D341Med (cell line): ENCODE results near the gene DCC.
"Not testable (repeated sequence)": the region's sequence is repeated elsewhere in the genome, so short reads cannot be mapped to it uniquely, and the experiment has no call there.

Experiments used
- DNase-seq: peaks from one replicate; pipeline ENCODE4 v3.0.0; 2012; ENCODE audit warnings: low spot score

DCC gene

DNA sequence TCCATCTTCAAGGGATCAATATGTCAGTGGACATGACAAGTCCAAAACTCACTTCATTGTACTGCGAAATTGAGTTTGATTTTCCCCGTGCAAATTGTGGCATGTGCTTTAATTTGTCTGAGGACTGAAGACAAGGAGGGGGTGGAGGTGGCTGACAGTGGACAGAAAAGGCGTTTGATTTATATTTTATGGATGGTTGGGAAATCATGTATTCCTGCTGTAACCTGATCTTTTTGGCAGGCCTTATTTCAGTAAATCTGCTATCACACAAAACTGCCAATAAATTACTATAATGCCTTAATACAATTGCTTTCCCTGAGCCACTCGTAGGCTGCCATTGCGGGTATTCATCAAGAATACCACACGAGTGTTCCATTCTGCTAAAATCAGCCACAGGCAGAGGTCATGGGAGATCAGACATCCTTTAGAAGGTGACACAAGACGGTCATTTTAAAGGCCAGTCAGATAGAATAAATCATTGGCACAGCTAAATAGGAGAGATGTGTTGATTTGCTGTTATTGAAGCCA, 1164.0 kb downstream of the DCC start:
- DNase-seq, result no peak

GRCh38 chr18:53508529-53508928, 1168.5 kb downstream of the DCC start:
- DNase-seq, result no peak

DNA sequence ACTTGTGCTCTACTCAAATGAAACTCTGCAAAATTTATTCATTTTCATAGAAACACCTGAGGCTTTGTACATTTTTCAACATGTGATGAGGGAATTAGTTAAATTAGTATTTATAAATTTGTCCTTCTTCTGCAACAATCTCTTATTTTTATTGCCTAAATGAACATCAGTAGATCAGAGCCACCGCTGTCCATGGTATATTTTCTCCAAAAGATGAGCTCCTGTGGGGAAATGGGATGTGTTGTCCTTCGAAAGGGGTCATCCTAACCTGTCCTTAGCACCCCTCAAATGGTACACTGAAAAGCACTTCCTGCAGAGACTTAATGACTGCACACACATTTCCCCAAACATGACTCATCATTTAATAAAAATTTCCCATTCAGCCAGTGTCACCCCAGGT, 1169.9 kb downstream of the DCC start:
- no peak for DNase-seq

DNA sequence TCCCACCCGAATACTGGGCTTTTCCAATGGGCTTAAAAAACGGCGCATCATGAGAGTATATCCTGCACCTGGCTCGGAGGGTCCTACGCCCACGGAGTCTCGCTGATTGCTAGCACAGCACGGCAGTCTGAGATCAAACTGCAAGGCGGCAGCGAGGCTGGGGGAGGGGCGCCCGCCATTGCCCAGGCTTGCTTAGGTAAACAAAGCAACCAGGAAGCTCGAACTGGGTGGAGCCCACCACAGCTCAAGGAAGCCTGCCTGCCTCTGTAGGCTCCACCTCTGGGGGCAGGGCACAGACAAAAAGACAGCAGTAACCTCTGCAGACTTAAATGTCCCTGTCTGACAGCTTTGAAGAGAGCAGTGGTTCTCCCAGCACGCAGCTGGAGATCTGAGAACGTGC, 1171.7 kb downstream of the DCC start:
- DNase-seq, result not testable (repeated sequence)

GRCh38 chr18:53521068-53521467, 1181.1 kb downstream of the DCC start:
- DNase-seq, result no peak

DNA sequence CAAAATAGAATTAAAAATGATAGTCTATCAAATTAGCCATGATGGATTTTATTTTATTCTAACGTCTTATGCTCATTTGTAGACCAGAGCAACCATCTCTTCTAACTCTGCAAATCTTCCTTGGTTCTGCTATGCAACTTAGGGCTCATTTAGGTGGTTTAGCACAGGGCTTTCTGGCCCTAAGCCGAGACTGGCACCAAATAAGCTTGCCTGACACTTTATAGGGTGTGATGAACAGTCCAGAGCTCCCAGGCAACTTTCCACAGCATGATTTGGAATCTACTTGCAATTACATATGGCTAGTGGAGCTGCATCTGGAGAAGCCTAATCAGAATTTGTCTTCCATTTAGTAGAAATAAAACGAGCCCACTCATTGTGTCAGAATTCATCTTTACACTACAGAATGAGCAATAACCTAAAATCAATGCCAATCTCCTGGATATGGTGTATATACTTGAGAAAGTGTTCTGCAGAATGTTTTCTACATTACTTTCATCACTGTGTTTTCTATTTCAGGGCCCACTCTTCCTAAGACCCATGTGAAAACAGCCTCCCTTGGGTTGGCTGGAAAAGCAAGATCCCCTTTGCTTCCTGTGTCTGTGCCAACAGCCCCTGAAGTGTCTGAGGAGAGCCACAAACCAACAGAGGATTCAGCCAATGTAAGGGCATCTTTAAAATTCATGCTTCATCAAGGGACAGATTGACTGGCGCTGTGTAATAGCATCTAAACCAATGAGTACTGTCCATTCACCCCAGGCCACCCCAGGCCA, 1186.3 kb downstream of the DCC start:
- no peak for DNase-seq

DNA sequence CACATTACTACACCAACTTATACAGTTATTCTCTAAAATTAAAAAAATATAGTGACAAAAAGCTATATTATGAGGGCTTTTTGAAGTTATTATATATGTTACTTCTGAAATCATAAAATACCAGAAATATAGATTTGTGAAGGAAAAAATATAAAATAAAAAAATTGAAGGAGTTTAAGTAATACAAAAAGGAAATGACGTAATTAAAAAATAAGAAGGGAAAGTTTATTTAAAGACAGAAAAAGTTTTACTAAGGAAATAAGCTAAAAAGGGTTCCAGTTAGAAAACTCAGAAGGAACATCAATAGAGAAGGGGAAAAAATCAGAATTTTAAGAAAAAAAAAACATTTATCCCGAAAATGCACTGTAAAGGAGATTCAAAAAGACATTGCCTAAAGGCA, 1187.4 kb downstream of the DCC start:
- no peak for DNase-seq

DNA sequence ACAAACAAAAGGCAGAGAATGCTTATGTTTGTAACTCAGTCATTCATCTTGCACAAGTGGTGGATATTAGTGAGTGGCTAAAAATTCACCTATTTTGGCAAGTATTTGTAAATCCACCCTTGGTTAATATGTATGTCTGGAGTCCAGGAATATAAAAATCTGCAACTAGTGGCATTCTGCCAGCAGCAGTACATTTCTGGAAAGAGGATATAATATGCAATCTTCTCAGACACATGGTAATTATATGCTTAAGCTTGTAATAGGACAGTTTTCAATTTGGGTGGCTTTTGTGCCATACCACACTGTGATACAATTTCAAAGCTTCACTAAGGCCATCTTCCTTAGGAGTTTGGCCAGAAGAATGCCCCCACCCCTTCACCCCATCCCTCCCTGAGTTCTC, 1191.2 kb downstream of the DCC start:
- DNase-seq, result no peak

DNA sequence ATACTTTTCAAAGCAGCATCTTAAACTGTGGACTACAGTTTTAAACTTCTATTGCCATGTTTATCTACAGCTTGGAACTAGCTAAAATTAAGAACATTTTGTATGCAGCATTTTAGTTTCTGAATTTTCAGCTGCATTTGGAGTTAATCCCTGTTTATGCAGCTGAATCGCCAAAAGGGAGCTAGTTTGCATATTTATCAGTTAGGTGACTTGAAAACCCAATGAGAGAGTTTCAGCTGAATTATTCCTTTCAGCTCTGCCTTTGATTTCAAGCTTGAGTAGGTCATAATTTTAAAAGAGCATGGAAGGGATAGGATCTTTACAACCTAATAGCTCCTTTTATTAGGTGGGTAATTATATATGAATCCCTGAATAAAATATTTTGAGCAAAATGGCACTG, 1191.9 kb downstream of the DCC start:
- no peak for DNase-seq

DNA sequence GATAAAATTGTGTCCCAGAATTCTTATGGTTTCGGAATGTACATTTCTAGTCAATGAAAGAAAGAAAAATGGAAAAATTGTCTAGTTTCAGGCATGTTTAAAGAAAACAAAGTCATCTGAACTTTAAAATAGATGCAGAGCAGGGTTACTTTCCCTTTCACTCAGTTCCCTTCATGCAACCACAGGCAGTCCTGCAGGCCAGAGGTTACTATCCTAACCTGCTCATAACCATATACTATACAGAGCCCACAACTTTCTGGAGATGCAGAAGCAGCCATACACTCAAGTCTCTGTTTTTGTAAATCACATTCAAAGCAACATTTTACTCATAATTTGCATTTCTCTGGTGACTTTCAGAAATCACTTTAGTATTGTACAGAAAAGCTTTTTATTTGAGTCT, 1194.2 kb downstream of the DCC start:
- no peak for DNase-seq

GRCh38 chr18:53534695-53535094, 1194.7 kb downstream of the DCC start:
- DNase-seq, result no peak

- DNase-seq, result no peak
These were observed 1196.9 kb downstream of the DCC start for GRCh38 chr18:53536908-53537307.

GRCh38 chr18:53541924-53542323, 1201.9 kb downstream of the DCC start:
- no peak for DNase-seq

GRCh38 chr18:53543711-53544110, 1203.7 kb downstream of the DCC start:
- no peak for DNase-seq

GRCh38 chr18:53544917-53545316, 1204.9 kb downstream of the DCC start:
- DNase-seq, result no peak

GRCh38 chr18:53551868-53552426, 1212.0 kb downstream of the DCC start:
- no peak for DNase-seq

- no peak for DNase-seq
These were observed 1213.0 kb downstream of the DCC start for GRCh38 chr18:53553030-53553429.

DNA sequence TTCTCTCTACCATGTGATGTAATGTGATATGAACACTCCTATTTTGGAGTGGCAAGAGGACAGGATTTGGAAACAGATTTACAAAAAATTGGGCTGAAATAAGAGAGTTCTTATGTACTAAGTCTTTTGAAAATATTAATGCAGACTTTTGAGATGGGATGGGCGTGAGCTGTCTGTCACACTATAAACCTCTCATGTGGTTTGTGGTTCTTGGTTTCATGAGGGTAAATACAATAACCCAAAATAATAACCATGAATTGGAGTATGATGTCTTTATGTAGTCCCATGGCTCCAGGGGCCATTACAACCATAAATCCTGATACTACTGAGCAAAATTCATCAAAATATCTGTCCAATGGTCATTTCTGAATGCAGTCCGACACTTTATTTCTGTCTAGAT, 1216.5 kb downstream of the DCC start:
- no peak for DNase-seq

- no peak for DNase-seq
These were observed 1220.5 kb downstream of the DCC start for GRCh38 chr18:53560546-53560945.

DNA sequence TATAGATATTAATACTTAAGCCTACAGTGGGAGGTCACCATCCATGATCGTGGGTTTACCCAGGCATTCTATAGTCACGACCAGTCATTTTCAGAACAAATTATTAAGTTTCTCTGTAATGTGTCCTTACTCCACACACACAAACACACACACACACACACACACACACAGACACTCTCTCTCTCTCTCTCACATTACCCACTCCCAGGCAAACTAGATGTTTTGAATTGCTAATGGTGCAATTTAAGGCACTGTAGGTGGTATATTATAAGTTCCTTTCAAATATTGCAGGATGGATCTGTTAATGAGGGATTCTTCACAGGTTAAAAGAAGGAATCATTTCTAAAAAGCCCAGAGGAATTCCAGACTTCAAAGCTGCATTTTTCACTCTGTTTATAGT, 1226.6 kb downstream of the DCC start:
- DNase-seq, result no peak

DNA sequence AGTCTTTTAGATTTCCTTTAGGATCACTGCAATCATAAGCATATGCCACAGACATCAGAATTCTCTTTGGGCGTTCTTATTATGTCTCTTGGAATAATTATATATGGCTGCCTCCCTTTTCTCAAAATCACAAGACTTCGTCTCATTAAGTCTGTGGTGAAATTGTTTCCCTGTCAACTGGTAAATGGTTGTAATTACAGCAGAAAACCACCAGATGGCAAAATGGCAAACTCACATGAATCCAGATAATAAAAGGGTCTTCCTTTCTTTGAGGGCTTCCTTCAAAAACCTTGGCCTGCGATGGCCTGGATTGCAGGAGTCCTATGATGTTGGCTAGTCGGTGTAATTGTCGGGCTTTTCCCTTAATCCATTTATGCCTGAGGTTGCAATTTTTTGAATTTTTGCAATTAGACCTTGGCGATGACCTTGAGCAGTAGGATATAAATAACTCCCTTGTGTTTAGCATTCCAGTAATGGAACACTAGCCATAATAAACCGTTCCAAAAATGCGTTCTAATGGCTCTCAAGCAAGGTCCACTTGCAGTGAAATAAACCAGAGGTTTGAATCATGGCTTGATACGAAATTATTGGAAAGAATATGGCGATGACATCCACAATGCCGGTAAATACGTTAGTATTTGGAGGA, 1228.1 kb downstream of the DCC start:
- peak; percentile 54 for DNase-seq
